Lung (tissue), 12 donors: ENCODE results near the gene TMEM125. TPM values are rescaled to one million over a fixed set of nuclear protein-coding genes. Genes with fewer than 3 reads are reported as not detected.

Experiments used
- ATAC-seq: fragments of 200-7000 bp; cut with Tn5 transposase; one replicate; pipeline ENCODE4 v1.9.1; 2020; ENCODE audit warnings: moderate number of reproducible peaks; ENCODE audit not compliant: insufficient read depth, low FRiP score
- DNase-seq, 3 donors: peaks; one replicate each; pipeline ENCODE4 v3.0.0-alpha.2; 2013 to 2017
- H3K27ac ChIP-seq, 2 donors: one replicate each; pipeline ENCODE4 v1.5.1; 2013; ENCODE audit warnings: mild to moderate bottlenecking in 2 of 2, moderate library complexity in 2 of 2, control low read depth in 1 of 2, inconsistent platforms in 1 of 2, low read depth in 1 of 2, low read length in 1 of 2
- H3K27me3 ChIP-seq, 3 donors: one replicate each; pipeline ENCODE4 v1.5.1; 2013; ENCODE audit warnings: low read length in 2 of 3; ENCODE audit not compliant: control insufficient read depth in 3 of 3, insufficient read depth in 3 of 3
- H3K36me3 ChIP-seq, 4 donors: one replicate each; pipeline ENCODE4 v1.5.1; 2013; ENCODE audit warnings: low read length in 4 of 4, mild to moderate bottlenecking in 1 of 4, moderate library complexity in 1 of 4; ENCODE audit not compliant: control insufficient read depth in 4 of 4, insufficient read depth in 4 of 4
- H3K4me1 ChIP-seq, 5 donors: one replicate each; pipeline ENCODE4 v1.5.1; 2013; ENCODE audit warnings: low read length in 5 of 5, mild to moderate bottlenecking in 2 of 5, moderate library complexity in 1 of 5; ENCODE audit not compliant: control insufficient read depth in 5 of 5, insufficient read depth in 5 of 5
- H3K4me3 ChIP-seq: one replicate; pipeline ENCODE4 v1.5.1; 2013; ENCODE audit warnings: mild to moderate bottlenecking, control low read depth, moderate library complexity
- H3K9ac ChIP-seq, 2 donors: one replicate each; pipeline ENCODE4 v1.5.1; 2013; ENCODE audit warnings: low read length in 2 of 2, control low read depth in 1 of 2; ENCODE audit not compliant: insufficient read depth in 1 of 2
- H3K9me3 ChIP-seq, 4 donors: one replicate each; pipeline ENCODE4 v1.5.1; 2013; ENCODE audit warnings: low read length in 3 of 4, mild to moderate bottlenecking in 1 of 4, moderate library complexity in 1 of 4; ENCODE audit not compliant: control insufficient read depth in 4 of 4, insufficient read depth in 3 of 4
- WGBS, 2 donors: extraction: QIAGEN DNeasy Blood & Tissue Kit; methylation state at CpG; one replicate each; pipeline ENCODE4 v1.1.7; 2013; 5-methylcytosine and 5-hydroxymethylcytosine counted together
- polyA plus RNA-seq, 2 donors: library from polyadenylated mRNA; stranded (reverse); fragments of 200-250 nt; gene quantifications; one replicate each; pipeline ENCODE4 v1.2.1, GENCODE V29; 2013
- total RNA-seq, 2 donors: library from RNA; depleted of rRNA in 1 of 2; stranded (reverse); fragments of >200 nt in 1 of 2; gene quantifications; one replicate each; pipeline ENCODE4 v1.2.1, GENCODE V29; 2014 to 2021
- TF ChIP-seq, protein P1 (sequence below): IDR thresholded peaks from 2 replicates; pipeline ENCODE4 v1.5.1; 2012; ENCODE audit warnings: mild to moderate bottlenecking; ENCODE audit errors: control extremely low read depth, extremely low read depth
- donor health status: control.
- donor health status: control.
- donor health status: Bipolar disorder and iron deficiency.
- donor health status: healthy.
- donor health status: DM: yes; HTN: yes; CAD: no.

TMEM125 gene
- total and polyA plus RNA-seq, 4 donors = 41.0 to 228 (median 114) TPM

DNA sequence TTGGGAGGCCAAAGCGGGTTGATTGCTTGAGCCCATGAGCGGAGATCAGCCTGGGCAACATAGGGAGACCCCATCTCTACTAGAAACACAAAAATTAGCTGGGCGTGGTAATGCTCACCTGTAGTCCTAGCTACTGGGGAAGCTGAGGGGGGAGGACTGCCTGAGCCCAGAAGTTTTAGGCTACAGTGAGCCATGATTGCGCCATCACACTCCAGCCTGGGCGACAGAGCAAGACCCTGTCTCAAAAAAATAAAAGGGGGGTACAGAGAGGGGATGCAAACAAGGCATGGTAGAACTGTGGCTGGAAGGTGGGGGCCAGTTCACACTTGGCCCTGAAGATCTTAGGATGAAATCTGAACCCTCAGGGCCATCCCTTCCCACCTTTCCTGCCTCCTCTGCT is 16.8 kb downstream of the TMEM125 start:
- no peaks in the 10 kb centered on the region for H3K36me3 ChIP-seq
- H3K9ac ChIP-seq = no peak overlapping the region
- H3K4me3 ChIP-seq = no peak overlapping the region
- TF ChIP-seq, protein P1, sequence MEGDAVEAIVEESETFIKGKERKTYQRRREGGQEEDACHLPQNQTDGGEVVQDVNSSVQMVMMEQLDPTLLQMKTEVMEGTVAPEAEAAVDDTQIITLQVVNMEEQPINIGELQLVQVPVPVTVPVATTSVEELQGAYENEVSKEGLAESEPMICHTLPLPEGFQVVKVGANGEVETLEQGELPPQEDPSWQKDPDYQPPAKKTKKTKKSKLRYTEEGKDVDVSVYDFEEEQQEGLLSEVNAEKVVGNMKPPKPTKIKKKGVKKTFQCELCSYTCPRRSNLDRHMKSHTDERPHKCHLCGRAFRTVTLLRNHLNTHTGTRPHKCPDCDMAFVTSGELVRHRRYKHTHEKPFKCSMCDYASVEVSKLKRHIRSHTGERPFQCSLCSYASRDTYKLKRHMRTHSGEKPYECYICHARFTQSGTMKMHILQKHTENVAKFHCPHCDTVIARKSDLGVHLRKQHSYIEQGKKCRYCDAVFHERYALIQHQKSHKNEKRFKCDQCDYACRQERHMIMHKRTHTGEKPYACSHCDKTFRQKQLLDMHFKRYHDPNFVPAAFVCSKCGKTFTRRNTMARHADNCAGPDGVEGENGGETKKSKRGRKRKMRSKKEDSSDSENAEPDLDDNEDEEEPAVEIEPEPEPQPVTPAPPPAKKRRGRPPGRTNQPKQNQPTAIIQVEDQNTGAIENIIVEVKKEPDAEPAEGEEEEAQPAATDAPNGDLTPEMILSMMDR = no peak
- H3K4me1 ChIP-seq = peaks cover 0 to 5% (median 0%) of the 10 kb centered on the region in 5 donors
- DNase-seq (no peak), ATAC-seq (no peak)
- no peaks in the 10 kb centered on the region for H3K9me3 ChIP-seq
- H3K27ac ChIP-seq = no peak overlapping the region
- H3K27me3 ChIP-seq = no peaks in the 10 kb centered on the region
- WGBS, 2 donors = 92 to 93% methylated on average over 5 of the region's 5 CpGs

DNA sequence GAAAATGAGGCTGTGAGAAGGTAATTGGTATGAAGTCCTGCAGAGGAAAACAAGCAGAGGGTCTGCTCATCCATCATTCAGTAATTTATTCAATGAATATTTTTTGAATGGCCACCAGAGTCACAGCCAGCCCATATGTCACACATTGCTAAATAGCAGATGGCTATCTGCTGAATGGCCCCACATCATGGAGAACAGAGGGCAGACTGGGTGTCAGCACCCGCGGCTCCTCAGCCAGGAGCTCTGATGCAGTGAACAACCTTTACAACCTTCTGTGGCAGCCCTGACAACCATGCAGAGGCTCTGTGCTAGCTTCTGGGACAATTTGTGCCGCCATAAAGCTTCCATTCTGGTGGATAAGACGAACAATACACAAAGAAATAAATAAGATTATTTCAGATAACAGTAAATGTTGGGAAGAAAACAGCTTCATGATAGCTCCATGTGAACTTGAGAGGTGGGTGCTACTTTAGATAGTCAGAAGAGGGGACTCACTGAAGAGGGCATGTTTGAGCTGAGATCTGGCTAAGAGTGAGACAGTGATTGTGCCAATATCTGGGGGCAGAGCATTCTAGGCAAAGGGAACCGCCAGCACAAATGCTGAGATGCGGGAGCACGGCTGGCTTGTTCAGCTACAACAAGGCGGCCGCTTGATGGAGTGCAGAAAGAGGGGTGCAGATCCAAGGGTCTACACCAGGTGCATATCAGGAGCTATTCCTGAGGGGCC is 18.4 kb downstream of the TMEM125 start:
- ATAC-seq (no peak), DNase-seq (no peak)
- H3K27me3 ChIP-seq = no peaks in the 10 kb centered on the region
- no peaks in the 10 kb centered on the region for H3K36me3 ChIP-seq
- no peak overlapping the region for H3K27ac ChIP-seq
- 90 to 93% methylated on average over 9 of the region's 9 CpGs for WGBS, 2 donors
- no peak overlapping the region for H3K9ac ChIP-seq
- TF ChIP-seq, protein P1 = no peak
- no peaks in the 10 kb centered on the region for H3K9me3 ChIP-seq
- no peak overlapping the region for H3K4me3 ChIP-seq
- peaks cover 0 to 5% (median 0%) of the 10 kb centered on the region in 5 donors for H3K4me1 ChIP-seq

DNA sequence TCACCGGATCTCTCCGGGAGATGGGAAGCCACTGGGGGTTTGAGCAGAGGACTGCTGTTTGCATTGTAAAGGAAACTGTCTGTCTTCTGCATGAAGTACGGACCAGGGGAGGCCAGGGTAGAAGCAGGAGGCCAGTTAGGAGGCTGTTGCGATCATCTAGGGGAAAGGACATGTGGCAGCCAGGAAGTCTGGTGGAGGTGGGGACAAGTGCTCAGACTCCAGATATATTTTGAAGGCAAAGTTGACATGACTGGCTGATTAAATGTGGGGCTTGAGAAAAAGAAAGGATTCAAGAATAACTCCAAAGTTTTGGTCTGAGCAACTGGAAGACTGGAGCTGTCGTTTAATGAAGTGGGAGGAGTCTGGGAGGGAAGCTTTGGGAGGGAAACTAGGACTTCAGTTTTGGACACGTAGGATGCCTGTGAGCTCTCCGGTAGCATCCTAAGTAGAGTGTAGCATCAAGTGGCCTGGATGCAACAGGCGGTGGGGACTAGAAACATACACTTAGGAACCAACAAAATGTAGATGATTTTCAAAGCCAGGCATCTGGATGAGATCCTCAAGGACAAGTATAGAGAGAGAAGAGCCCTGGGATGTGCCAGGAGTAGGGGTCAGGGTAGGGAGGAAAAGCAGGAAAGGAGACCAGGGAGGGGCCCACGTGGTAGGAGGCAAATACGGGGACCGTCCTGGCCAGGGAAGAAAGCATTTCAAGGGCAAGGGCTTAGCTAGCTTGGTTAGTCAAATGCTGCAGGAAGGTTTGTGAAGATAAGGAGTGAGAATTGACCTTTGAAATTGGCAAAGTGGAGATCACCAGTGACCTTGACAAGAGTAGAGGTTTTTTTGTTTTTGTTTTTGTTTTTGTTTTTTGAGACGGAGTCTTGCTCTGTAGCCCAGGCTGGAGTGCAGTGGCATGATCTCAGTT is 19.3 kb downstream of the TMEM125 start:
- H3K9me3 ChIP-seq = no peaks in the 10 kb centered on the region
- ATAC-seq (no peak), DNase-seq (no peak)
- H3K27ac ChIP-seq = no peak overlapping the region
- no peak overlapping the region for H3K9ac ChIP-seq
- H3K4me1 ChIP-seq = peaks cover 0 to 10% (median 0%) of the 10 kb centered on the region in 5 donors
- TF ChIP-seq, protein P1 = no peak
- H3K4me3 ChIP-seq = no peak overlapping the region
- no peaks in the 10 kb centered on the region for H3K27me3 ChIP-seq
- H3K36me3 ChIP-seq = no peaks in the 10 kb centered on the region
- 78 to 87% methylated on average over 12 of the region's 12 CpGs for WGBS, 2 donors
